Osteocyte (in vitro differentiated cells): ENCODE results near the gene KIAA1586. TPM values are rescaled to one million over a fixed set of nuclear protein-coding genes. Genes with fewer than 3 reads are reported as not detected.
"Not testable (repeated sequence)": the region's sequence is repeated elsewhere in the genome, so short reads cannot be mapped to it uniquely, and the experiment has no call there.

Experiments used
- DNase-seq: peaks from one replicate; pipeline ENCODE4 v3.0.0; 2021; ENCODE audit warnings: mixed read lengths; ENCODE audit not compliant: unreplicated experiment; ENCODE audit errors: extremely low spot score
- H3K27ac Mint-ChIP-seq: one replicate; pipeline ENCODE4 v1.8.0; 2021; ENCODE audit warnings: mild to moderate bottlenecking, mixed read lengths; ENCODE audit not compliant: unreplicated experiment
- H3K27me3 Mint-ChIP-seq: one replicate; pipeline ENCODE4 v1.8.0; 2021; ENCODE audit warnings: mixed read lengths; ENCODE audit not compliant: unreplicated experiment
- H3K36me3 Mint-ChIP-seq: one replicate; pipeline ENCODE4 v1.8.0; 2021; ENCODE audit warnings: mixed read lengths; ENCODE audit not compliant: unreplicated experiment
- H3K4me1 Mint-ChIP-seq: one replicate; pipeline ENCODE4 v1.8.0; 2021; ENCODE audit warnings: mixed read lengths; ENCODE audit not compliant: unreplicated experiment
- H3K4me3 Mint-ChIP-seq: one replicate; pipeline ENCODE4 v1.8.0; 2021; ENCODE audit warnings: mild to moderate bottlenecking, moderate library complexity, mixed read lengths; ENCODE audit not compliant: unreplicated experiment
- H3K9me3 Mint-ChIP-seq: one replicate; pipeline ENCODE4 v1.8.0; 2021; ENCODE audit warnings: mixed read lengths; ENCODE audit not compliant: unreplicated experiment
- long read RNA-seq: library from polyadenylated mRNA; unstranded; transcript quantifications from one replicate; pipeline ENCODE4 v2.0.0, GENCODE V29; 2021
- total RNA-seq: library from RNA; stranded (reverse); gene quantifications from 2 replicates; pipeline ENCODE4 v1.2.1, GENCODE V29; 2021
- TF ChIP-seq, protein P1 (sequence below): fragments of 200-600 bp; sonication (generic); IDR thresholded peaks from 2 replicates; pipeline ENCODE4 v1.5.0; 2021; ENCODE audit warnings: antibody characterized with exemption, mild to moderate bottlenecking, moderate library complexity

KIAA1586 gene, protein sequence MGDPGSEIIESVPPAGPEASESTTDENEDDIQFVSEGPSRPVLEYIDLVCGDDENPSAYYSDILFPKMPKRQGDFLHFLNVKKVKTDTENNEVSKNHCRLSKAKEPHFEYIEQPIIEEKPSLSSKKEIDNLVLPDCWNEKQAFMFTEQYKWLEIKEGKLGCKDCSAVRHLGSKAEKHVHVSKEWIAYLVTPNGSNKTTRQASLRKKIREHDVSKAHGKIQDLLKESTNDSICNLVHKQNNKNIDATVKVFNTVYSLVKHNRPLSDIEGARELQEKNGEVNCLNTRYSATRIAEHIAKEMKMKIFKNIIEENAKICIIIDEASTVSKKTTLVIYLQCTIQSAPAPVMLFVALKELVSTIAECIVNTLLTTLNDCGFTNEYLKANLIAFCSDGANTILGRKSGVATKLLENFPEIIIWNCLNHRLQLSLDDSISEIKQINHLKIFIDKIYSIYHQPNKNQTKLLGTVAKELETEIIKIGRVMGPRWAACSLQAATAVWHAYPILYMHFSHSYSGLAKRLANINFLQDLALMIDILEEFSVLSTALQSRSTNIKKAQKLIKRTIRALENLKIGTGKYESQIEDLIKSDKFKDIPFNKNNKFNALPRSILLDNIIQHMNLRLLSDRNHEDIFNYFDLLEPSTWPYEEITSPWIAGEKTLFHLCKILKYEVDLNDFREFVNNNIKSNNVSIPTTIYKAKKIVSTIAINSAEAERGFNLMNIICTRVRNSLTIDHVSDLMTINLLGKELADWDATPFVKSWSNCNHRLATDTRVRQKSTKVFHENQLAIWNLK
- 15.7 and 18.1 TPM in 2 replicates for total RNA-seq
- long read RNA-seq, transcript KIAA1586-201 (4 exons, 2,933 nt) = major isoform, 44 of 53 reads
- long read RNA-seq, transcript KIAA1586-203 (3 exons, 2,883 nt) = minor isoform, 5 of 53 reads
- long read RNA-seq, partial matches to known transcripts = 0 of 53 reads
- long read RNA-seq, other reads (novel, unspliced or antisense) = 4 of 53 reads

DNA sequence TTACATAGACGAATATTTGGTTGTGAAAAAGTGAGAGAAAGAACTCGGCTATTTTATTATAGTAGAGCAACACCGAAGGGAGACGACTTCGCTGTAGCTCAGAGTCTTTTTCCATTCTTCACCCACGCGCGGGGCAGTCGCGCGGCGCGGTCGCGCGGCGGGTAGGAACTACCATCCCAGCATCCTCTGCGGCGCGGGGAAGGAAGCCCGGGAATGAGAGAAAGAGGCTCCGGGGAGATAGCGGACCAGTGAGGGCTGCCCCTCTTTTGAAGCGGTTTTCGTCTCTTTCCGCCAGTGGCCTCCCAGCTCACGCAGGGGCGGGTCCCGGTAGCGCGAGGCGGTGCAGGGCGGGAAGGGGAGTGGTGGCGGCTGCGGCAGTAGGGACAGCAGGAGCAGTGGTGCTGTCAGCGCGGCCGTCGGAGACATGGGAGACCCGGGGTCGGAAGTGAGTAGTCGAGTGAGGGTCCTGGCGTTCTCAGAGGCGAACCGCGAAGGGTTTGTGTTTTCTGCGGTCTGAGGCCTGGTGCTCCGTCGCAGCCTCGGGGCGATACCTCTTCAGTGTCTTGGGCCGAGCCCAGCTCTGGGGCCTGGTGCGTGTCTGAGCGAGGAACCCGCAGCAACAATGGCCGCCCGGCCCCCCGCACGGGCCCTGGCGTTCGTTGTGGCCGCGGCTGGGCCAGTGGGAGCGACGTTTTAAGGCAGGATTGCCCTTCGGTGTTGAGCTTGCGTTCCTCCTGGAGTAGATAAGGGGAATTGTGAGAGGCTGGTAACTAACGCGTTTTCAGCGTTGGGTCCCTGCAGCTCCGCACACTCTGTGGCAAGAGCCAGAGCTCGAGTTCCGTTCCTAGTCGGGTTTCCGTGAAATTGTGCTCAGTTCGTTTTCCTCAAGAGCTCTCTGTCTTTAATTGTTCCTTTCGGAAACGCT is at the start of gene KIAA1586:
Gene KIAA1586 (plus strand): TSS at position 362 of the 925 bp plus-strand sequence. CDS start 63 bp downstream, at position 425.
- not testable (repeated sequence) for H3K9me3 Mint-ChIP-seq
- peaks cover 26% of the 10 kb centered on the region for H3K4me1 Mint-ChIP-seq
- peak; percentile 94 for DNase-seq
- peak within 1 kb of the TSS; percentile 93 for H3K4me3 Mint-ChIP-seq
- peaks cover 16% of the 10 kb centered on the region for H3K36me3 Mint-ChIP-seq
- peak within 1 kb of the TSS; percentile 92 for H3K27ac Mint-ChIP-seq
- peaks cover 14% of the 10 kb centered on the region for H3K27me3 Mint-ChIP-seq

DNA sequence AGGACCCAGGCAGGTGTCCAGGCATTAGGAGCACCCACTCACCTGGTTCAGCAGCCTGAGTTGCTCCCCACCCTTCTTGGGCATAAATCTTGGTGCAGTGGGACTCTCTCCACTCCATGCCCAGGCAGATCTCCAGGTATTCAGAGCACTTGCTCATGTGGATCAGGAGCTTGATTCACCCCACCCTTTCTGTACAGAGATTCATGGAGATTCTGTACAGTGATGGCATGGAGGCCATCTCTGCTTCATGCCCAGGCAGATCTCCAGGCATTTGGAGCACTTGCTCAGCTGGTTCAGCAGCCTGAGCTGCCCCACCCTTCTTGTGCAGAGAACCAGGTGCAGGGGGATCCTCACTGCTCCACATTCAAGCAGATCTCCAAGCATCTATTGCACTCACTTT is 47.4 kb upstream of the KIAA1586 start:
- H3K27me3 Mint-ChIP-seq = no peaks in the 10 kb centered on the region
- no peak for DNase-seq
- peaks cover 5% of the 10 kb centered on the region for H3K9me3 Mint-ChIP-seq
- no peak overlapping the region for H3K27ac Mint-ChIP-seq
- H3K4me1 Mint-ChIP-seq = no peaks in the 10 kb centered on the region
- H3K36me3 Mint-ChIP-seq = peaks cover 18% of the 10 kb centered on the region
- no peak overlapping the region for H3K4me3 Mint-ChIP-seq
- TF ChIP-seq, protein P1, sequence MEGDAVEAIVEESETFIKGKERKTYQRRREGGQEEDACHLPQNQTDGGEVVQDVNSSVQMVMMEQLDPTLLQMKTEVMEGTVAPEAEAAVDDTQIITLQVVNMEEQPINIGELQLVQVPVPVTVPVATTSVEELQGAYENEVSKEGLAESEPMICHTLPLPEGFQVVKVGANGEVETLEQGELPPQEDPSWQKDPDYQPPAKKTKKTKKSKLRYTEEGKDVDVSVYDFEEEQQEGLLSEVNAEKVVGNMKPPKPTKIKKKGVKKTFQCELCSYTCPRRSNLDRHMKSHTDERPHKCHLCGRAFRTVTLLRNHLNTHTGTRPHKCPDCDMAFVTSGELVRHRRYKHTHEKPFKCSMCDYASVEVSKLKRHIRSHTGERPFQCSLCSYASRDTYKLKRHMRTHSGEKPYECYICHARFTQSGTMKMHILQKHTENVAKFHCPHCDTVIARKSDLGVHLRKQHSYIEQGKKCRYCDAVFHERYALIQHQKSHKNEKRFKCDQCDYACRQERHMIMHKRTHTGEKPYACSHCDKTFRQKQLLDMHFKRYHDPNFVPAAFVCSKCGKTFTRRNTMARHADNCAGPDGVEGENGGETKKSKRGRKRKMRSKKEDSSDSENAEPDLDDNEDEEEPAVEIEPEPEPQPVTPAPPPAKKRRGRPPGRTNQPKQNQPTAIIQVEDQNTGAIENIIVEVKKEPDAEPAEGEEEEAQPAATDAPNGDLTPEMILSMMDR = no peak

DNA sequence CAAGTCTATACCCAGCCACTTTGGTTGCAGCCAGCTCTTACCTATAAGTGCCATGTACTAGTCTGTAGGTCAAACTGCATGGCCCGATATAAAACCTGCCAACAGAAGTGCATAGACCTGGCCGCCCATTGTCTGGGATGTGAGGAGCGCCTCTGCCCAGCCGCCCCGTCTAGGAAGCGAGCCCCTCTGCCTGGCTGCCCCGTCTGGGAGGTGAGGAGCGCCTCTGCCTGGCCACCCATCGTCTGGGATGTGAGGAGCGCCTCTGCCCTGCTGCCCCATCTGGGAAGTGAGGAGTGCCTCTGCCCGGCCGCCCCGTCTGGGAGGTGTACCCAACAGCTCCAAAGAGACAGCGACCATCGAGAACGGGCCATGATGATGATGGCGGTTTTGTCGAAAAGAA is 46.7 kb upstream of the KIAA1586 start:
- H3K4me1 Mint-ChIP-seq, H3K27me3 Mint-ChIP-seq, H3K4me3 Mint-ChIP-seq, H3K27ac Mint-ChIP-seq, DNase-seq, H3K9me3 Mint-ChIP-seq: not testable (repeated sequence)
- H3K36me3 Mint-ChIP-seq = peaks cover 18% of the 10 kb centered on the region

DNA sequence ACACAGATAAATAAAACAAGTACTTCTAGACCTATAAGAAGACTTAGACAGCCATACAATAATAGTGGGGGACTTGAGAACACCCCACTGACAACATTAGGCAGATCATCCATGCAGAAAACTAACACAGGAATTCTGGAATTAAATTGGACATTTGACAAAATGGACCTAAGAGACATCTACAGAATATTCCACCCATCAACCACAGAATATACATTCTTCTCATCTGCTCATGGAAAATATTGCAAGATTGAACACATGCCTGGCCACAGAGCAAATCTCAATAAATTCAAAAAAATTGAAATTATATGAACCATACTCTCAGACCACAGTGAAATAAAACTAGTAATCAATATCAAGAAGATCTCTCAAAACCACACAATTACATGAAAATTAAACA is 44.3 kb upstream of the KIAA1586 start:
- no peak overlapping the region for H3K27ac Mint-ChIP-seq
- H3K27me3 Mint-ChIP-seq = no peaks in the 10 kb centered on the region
- peaks cover 11% of the 10 kb centered on the region for H3K36me3 Mint-ChIP-seq
- no peak overlapping the region for H3K4me3 Mint-ChIP-seq
- H3K4me1 Mint-ChIP-seq = no peaks in the 10 kb centered on the region
- TF ChIP-seq, protein P1 = no peak
- no peak for DNase-seq
- peaks cover 5% of the 10 kb centered on the region for H3K9me3 Mint-ChIP-seq

DNA sequence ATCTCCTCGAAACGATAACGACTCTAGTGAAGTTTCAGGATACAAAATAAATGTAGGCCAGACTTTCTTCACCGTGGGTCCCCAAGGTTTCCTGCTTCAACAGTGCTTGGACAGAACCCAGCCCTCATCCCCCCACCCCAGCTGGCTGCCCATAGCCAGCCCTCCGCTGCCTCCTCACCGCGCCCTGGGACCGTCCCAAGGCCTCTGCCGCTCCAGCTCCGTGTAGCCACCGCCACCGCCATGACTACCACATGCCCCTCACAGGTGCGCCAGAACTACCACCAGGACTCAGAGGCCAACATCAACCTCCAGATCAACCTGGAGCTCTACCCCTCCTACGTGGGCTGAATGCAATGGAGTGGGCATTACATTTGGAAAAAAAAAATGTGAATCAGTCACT is 42.2 kb upstream of the KIAA1586 start:
- H3K4me1 Mint-ChIP-seq = no peaks in the 10 kb centered on the region
- no peak overlapping the region for H3K27ac Mint-ChIP-seq
- TF ChIP-seq, protein P1 = no peak
- no peak overlapping the region for H3K4me3 Mint-ChIP-seq
- H3K27me3 Mint-ChIP-seq = no peaks in the 10 kb centered on the region
- H3K9me3 Mint-ChIP-seq = no peaks in the 10 kb centered on the region
- DNase-seq = no peak
- peaks cover 3% of the 10 kb centered on the region for H3K36me3 Mint-ChIP-seq
